WERI-Rb-1 (cell line): ENCODE measurements around the gene RASSF5.

Experiments
- DNase-seq: peaks from one replicate; pipeline ENCODE4 v3.0.0-alpha.2; 2020
- H3K27ac ChIP-seq: fragments of 250-450 bp; sonication (Bioruptor Pico); 2 replicates; pipeline ENCODE4 v1.5.1; 2020; ENCODE audit warnings: mild to moderate bottlenecking, moderate library complexity
- H3K27me3 ChIP-seq: fragments of 250-450 bp; sonication (Bioruptor Pico); 2 replicates; pipeline ENCODE4 v1.5.1; 2021; ENCODE audit warnings: mild to moderate bottlenecking, low read depth, moderate library complexity; ENCODE audit not compliant: insufficient read depth, severe bottlenecking
- H3K36me3 ChIP-seq: fragments of 250-450 bp; sonication (Bioruptor Pico); 2 replicates; pipeline ENCODE4 v1.5.1; 2020; ENCODE audit warnings: mild to moderate bottlenecking, moderate library complexity
- H3K4me3 ChIP-seq: 2 replicates; pipeline ENCODE4 v1.5.1; 2011; ENCODE audit warnings: low read depth, mild to moderate bottlenecking, control low read depth, low read length
- H3K9me3 ChIP-seq: fragments of 250-450 bp; sonication (Bioruptor Pico); 2 replicates; pipeline ENCODE4 v1.5.1; 2021; ENCODE audit warnings: mild to moderate bottlenecking, moderate library complexity; ENCODE audit not compliant: severe bottlenecking
- CTCF ChIP-seq: IDR thresholded peaks from 2 replicates; pipeline ENCODE4 v1.5.1; 2011; ENCODE audit warnings: low read depth, mild to moderate bottlenecking, control low read depth, inconsistent platforms, low read length

Gene RASSF5

GRCh38 chr1:206502403-206502802 is 4.9 kb upstream of the RASSF5 start:
- Histone ChIP-seq H3K4me3 (no peak overlapping the region), H3K9me3 (no peaks in the 10 kb centered on the region), H3K27ac (no peak overlapping the region), H3K27me3 (peaks cover 3% of the 10 kb centered on the region), H3K36me3 (no peaks in the 10 kb centered on the region)
- no peak for TF ChIP-seq CTCF
- DNase-seq, result no peak

GRCh38 chr1:206502812-206503211 is 4.5 kb upstream of the RASSF5 start:
- no peak overlapping the region for H3K27ac ChIP-seq
- DNase-seq, result no peak
- no peak overlapping the region for H3K4me3 ChIP-seq
- peaks cover 4% of the 10 kb centered on the region for H3K27me3 ChIP-seq
- no peaks in the 10 kb centered on the region for H3K36me3 ChIP-seq
- TF ChIP-seq CTCF, result no peak
- H3K9me3 ChIP-seq, result no peaks in the 10 kb centered on the region

GRCh38 chr1:206503591-206504362 is 3.6 kb upstream of the RASSF5 start:
- H3K27ac ChIP-seq, result no peak overlapping the region
- no peak for DNase-seq

GRCh38 chr1:206504363-206504713 is 3.0 kb upstream of the RASSF5 start:
- TF ChIP-seq CTCF, result no peak
- H3K27ac ChIP-seq, result no peak overlapping the region

More at GRCh38 chr1:206503591-206504362, 3.6 kb upstream of the RASSF5 start:
- Histone ChIP-seq H3K27me3 (peaks cover 10% of the 10 kb centered on the region), H3K4me3 (no peak overlapping the region), H3K9me3 (no peaks in the 10 kb centered on the region), H3K36me3 (no peaks in the 10 kb centered on the region)
- TF ChIP-seq CTCF, result no peak

GRCh38 chr1:206505702-206506355 is 1.5 kb upstream of the RASSF5 start:
- H3K27ac ChIP-seq, result no peak overlapping the region
- H3K9me3 ChIP-seq, result no peaks in the 10 kb centered on the region
- TF ChIP-seq CTCF, result peak; percentile 74
- H3K36me3 ChIP-seq, result no peaks in the 10 kb centered on the region
- DNase-seq, result no peak
- no peak overlapping the region for H3K4me3 ChIP-seq
- peaks cover 10% of the 10 kb centered on the region for H3K27me3 ChIP-seq

More at GRCh38 chr1:206504363-206504713, 3.0 kb upstream of the RASSF5 start:
- DNase-seq, result no peak
- Histone ChIP-seq H3K9me3 (no peaks in the 10 kb centered on the region), H3K27me3 (peaks cover 10% of the 10 kb centered on the region), H3K36me3 (no peaks in the 10 kb centered on the region), H3K4me3 (no peak overlapping the region)
